ENCODE measurements around the gene TTLL10.

The TTLL10 gene

GRCh38 chr1:1244192-1244811 lies 70.6 kb downstream of the TTLL10 start:
- DNase-seq (ENCODE audit: extremely low read depth in 1 of 2, low read depth in 1 of 2) = no peak

- no peak for DNase-seq (ENCODE audit: extremely low read depth in 1 of 2, low read depth in 1 of 2)
These were observed 71.6 kb downstream of the TTLL10 start for GRCh38 chr1:1245178-1245816.

DNA sequence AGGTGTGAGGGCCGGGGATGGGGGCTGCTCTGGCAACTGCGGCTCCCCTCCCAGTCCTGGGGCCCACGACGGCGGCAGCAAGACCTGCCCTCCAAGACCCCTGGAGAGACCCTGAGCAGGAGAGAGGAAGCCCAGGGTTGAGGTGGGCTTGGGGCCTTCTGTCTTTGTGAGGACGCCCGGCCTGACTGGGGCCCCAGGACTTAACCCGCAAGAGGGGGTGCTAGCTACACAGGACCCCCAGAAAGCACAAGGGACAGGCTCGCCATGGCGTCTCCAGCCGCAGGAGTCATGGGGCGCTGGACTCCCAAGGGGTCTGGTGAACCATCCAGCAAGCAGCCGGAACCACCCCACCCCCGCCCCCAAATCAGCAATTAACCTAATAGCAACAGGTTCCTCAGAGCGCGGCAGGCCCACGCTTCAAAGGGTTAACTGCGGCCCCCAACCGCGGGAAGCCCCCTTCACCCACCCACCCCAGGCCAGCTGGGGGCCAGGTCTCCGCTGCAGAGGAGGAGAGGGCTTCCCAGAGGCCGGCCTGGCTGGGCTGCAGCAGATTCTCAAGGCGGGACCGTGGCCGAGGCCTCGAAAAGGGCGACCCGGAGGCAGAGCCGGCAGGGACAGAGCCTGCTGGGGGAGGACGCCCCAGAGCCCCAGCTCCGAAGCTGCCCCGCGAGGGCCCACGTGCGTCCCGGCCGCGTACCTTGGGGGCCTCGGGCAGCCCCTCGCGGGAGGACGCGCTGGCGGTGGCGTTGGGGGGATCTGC lies 72.3 kb downstream of the TTLL10 start:
- DNase-seq (ENCODE audit: extremely low read depth in 1 of 2, low read depth in 1 of 2) = no peak

DNA sequence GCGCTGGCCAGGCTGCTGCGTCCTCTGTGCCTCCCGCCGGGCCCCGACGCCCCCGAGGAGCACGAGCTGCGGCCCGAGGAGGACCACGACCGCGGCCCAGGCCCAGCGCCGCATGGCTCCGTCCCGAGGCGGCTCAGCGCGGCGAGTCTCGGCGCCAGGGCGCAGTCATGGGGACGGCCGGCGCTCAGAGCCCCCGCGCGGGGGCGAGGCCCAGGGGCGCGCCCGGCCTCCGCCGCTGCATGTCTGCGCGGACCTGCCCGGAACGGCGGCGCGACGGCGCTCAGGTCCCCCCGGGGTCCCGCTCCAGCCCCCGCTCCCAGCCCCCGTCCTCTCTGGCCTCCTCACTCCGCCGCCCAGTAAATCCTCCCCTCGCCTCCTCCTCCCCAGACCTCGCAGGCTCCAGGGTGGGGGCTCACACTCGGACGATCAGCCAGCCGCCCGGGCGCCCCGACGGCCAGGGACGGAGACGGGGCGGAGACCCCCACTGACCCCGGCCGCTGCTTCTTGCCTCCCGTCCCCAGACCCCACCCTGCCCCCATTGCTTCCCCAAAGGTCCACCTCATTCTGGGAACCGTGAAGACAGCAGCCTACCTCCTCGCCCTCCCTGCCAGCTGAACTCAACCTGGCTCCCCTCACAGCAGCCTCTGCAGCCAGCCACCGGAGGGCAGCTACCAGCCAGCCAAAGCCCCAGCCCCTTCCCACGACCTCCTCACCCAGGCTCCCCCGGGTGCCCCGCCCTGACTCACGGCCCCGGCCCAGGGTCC lies 73.1 kb downstream of the TTLL10 start, which contains the start of gene C1QTNF12:
Gene C1QTNF12 (minus strand): TSS at position 146 of the 764 bp plus-strand sequence. CDS start 32 bp downstream, at position 114.
- no peak for DNase-seq (ENCODE audit: extremely low read depth in 1 of 2, low read depth in 1 of 2)

- no peak for DNase-seq (ENCODE audit: extremely low read depth in 1 of 2, low read depth in 1 of 2)
These were observed 73.7 kb downstream of the TTLL10 start for GRCh38 chr1:1247341-1247913.
